Nucleus accumbens (tissue), 56 donors: ENCODE data around the gene TCAF1.
"Not testable (repeated sequence)": the region's sequence is repeated elsewhere in the genome, so short reads cannot be mapped to it uniquely, and the experiment has no call there.

ENCODE experiments used
- DNase-seq, 56 donors: peaks; one replicate each; lab custom pipeline; 2025; lab: John Stamatoyannopoulos, UW

TCAF1 gene

DNA sequence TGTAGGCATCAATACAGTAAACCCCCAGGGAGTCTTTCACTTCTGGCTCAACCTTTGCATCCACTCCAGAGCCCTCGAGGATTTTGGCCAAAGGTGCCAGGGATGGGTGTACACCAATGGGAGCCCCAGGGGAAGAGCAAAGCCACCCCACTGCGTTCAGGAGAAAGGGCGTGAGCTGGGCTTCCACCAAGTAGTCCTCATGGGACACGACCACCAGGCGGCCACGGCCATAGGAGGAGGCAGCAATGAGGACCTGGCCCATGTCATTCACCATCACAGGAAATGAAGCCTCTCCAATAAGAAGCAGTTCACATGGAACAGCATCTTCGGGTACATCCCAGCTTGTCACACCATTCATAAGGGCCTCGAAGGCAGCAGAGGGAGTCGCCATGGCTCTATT is 25.8 kb downstream of the TCAF1 start:
- no peak for DNase-seq

DNA sequence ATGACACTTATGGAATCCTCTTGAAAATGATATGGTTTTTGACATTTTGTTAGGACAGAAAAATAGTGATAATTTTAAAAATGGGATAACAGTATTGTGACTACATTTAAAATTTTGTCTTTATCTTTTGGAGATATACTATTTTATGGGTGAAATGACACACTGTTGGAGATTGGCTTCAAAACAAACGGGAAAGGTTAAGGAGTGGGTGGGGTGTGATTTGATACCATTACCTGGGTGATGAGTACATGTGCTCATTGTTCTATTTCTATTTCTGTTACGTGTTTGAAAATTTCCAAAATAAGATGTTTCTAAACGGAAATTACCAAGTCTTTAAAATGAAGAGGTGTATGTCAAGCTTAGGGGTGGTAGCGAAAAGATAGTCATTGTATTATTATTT is 28.7 kb downstream of the TCAF1 start:
- not testable (repeated sequence) for DNase-seq

DNA sequence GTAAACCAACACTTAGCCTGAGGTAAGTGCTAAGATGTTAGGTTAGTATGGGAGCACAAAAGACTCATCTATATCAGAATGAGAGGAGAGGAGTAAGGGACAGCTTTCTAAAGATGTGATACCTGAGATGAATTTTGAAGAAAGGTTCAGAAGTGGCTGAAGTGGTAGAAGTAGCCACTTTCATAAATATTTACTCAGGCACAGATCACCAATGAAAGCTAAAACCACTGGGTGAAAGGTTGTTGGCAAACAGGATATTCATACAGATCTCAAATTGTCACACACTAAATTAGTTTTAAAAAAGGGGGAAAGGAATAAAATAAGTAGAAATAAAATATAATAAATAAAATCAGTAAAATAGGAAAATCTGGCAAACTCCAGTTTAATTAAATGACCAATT is 30.4 kb downstream of the TCAF1 start:
- DNase-seq, result not testable (repeated sequence)

DNA sequence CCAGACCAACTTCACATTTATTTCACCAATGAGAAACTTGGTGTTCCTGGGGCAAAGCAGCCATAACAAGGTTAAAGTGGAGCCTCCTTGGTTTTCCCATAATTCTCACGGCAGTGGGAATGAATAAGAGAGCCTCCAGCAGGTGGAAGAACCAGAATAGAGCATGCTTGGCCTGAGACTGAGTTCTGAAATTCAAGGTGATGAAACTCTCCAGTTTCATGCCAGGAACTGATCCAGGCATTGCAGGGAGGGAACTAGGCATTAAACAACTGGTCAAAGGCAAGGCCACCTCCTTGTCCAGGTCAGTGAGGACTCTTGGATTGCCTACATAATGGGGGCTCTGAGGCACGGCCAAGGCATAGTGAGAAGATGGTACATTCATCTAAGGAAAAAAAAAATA is 44.0 kb downstream of the TCAF1 start:
- DNase-seq, result not testable (repeated sequence)

DNA sequence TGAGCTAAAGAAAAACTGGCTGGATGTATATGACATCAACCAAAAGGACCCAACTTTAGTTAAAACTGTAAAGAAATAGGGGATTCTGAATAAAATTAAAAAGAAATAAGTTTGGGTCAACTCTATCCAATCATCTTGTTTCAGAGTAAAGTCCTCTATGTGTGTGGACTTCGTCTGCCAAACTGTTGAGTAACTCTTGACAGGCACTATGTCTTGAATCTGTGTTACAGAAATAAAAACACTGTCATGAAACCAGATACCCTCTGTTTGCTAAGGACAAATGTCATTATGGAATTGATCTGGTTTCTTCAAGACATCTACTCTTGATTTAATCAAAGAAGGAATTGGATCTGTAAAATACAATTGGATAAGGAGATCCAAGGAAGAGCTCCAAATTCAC is 46.5 kb downstream of the TCAF1 start:
- not testable (repeated sequence) for DNase-seq

DNA sequence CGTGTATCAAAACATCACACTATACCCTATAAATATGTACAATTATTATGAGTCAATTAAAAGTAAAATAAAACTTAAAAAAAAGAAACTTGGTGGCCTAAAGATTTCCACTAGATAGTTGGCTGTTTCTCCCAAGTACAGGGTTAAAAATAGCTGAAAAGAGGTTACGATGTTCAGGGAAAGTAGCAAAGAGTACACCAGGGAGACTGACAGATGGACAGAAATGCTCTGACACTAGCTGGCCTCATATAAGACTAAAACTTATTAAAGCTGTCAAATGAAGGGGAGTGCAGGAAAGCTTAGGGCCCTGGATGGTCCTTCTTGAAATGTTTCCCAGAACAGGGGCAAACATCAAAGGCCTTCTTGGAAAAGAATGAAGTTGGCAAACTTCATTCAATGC is 51.3 kb downstream of the TCAF1 start:
- DNase-seq, result no peak

DNA sequence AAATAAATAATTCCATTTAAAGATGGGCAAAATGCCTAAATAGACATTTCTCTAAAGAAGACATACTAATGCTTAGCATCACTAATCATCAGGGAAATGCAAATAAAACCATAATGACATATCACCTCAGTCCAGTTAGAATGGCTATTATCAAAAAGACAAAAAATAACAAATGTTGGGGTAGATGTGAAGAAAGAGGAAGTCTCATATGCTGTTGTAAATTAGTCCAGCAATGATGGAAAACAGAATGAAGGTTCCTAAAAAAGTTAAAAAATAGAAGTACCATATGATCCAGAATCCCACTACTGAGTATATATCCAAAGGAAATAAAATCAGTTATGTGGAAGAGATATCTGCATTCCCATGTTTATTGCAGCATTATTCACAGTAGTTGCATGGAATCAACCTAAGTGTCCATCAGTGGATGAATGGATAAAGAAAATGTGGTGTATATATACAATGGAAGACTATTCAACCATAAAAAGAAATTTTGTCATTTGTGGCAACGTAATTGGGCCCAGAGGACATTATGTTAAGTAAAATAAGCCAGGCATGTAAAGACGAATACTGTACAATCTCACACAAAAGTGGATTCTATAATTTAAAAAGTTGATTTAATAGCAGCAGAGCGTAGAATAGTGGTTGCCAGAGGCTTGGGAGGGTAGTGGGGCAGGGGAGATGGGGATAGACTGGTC is 52.0 kb downstream of the TCAF1 start:
- DNase-seq, result no peak

DNA sequence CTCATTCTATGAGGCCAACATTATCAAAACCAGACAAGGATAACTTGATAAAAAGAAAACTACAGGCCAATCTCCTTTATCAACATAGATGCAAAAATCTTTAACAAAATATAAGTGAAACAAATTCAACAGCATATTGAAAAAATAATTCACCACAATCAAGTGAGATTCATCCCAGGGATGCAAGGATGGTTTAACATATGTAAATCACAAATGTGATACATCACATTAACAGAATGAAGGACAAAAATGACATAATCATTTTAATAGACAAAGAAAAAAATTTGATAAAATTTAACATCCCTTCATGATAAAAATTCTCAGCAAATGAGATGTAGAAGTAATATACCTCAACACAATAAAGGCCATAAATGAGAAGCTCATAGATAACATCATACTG is 53.8 kb downstream of the TCAF1 start:
- DNase-seq, result no peak

DNA sequence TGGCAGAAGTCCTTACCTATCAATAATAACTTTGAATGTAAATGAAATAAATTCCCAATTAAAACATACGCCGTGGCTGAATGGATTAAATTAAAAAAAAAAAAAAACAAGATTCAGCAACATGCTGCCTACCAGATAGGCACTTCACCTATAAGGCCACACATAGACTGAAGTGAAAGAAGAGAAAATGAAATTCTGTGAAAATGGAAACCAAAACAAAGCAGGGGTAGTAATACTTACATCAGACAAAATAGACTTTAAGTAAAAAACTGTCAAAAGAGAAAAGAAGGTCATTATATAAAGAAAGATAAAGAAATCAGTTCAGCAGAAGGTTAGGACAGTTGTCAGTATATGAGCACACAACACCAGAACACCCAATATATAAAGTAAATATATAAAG is 55.3 kb downstream of the TCAF1 start:
- no peak for DNase-seq

DNA sequence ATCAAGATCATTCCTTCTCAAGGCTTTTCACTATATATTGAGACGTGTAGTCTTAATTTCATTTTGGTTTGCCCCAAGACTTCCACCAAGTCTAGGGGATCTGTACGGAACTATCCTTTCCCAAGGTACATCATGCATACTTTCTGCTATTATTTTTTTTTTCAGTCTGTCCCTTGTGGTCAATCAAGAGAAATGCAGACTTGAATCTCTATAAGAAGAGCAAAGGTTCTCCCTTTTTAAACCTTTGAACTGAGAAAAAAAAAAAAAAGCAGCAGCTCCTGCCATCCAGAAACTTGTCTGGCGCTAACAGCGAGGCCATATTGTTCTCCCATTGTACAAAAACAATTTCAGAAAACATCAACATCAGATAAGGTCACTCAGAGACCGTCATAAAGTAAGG is 60.3 kb downstream of the TCAF1 start:
- not testable (repeated sequence) for DNase-seq

DNA sequence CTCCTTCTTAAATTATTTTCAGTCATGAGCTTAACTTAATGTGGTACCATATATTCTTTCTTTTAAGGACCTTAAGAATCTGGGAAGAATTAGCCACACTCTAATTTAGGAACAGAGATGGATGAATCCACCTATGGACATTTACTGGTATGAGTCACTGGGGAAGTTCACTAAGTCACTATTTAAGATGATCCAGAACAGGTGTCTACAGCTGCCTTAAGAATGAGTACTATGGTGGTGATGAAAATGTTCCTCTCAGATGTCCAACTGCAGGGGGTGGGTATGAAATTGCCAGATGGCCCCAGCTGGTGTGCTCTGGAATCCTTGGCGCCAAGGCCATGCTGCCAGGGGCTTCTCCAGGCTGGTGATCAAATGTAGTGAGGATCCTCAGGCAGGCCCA is 61.9 kb downstream of the TCAF1 start:
- DNase-seq, result not testable (repeated sequence)

DNA sequence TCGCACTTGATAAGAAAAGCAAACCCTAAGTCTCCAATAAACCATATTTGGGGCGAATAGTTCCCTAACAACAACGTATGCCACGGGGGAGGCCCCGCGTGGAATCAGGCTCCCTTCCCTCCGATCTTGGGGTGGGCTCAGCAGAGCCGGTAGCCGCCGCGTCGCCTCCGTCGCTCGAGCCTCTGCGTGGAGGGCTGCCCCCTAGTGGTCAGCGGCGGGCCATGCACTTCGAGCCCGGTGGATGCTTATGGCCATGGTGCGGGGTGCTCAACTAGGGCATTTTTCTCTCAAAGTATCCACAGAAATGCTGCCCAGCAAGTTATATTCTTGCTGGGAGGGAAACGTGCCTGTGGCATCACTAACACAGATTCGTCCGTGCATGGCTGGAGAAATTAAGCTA is 64.8 kb downstream of the TCAF1 start:
- DNase-seq, result not testable (repeated sequence)

DNA sequence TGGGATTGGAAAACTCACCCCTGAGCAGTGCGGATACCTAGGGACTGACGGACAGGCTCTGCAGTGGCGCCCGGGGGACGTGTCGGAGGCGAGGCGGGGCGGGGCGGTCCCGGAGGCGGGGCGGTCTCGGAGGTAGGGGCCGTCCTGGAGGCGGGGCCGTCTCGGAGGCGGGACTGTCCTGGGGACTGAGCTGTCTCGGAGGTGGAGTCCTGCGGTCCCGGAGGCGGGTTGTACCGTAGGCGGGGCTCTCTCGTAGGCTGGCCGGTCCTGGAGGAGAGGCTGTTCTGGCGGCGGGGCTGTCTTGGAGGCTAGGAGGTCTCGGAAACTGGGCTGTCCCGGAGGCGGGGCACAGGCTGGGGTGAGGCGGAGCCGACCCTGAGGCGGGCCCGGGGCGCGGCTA is 65.4 kb downstream of the TCAF1 start:
- peak in 54 of 56 donors; percentile 16 to 90 (median 78) for DNase-seq

DNA sequence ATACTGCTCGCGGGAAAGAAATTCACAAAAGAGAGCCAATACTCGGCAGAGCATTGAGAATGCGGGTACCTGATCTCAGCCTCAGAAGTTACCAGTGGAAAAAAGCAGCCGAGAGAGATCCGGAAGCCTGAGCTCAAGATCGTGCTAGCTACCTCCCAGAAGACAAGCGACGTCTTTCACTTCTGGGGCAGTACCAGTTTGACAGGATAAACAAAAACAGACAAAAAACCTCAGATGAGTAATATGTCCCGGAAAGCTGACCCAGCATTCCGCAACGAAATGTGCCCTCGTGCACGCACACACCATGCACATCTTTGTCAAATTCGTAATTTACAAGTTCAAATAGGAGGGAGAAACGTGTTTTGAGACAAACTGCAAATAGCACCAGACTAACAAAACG is 65.9 kb downstream of the TCAF1 start:
- DNase-seq, result not testable (repeated sequence)

DNA sequence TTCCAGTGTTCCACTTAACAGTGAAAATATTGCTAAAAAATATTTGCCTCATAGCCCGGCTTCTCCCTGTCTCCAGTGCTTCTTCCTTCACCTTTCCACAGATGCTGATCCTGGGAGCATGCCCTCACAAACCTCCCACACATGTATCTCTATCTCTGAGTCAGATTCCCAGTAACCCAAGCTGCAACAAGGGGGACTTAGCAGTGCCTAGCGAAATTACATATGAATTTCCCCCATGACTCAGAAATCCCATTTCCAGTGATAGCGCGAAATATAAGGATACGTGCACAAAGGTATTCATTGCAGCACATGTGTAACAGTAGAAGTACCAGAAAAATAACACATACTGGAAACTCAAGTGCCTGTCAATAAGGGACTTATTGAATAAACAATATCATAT is 75.4 kb downstream of the TCAF1 start:
- not testable (repeated sequence) for DNase-seq

DNA sequence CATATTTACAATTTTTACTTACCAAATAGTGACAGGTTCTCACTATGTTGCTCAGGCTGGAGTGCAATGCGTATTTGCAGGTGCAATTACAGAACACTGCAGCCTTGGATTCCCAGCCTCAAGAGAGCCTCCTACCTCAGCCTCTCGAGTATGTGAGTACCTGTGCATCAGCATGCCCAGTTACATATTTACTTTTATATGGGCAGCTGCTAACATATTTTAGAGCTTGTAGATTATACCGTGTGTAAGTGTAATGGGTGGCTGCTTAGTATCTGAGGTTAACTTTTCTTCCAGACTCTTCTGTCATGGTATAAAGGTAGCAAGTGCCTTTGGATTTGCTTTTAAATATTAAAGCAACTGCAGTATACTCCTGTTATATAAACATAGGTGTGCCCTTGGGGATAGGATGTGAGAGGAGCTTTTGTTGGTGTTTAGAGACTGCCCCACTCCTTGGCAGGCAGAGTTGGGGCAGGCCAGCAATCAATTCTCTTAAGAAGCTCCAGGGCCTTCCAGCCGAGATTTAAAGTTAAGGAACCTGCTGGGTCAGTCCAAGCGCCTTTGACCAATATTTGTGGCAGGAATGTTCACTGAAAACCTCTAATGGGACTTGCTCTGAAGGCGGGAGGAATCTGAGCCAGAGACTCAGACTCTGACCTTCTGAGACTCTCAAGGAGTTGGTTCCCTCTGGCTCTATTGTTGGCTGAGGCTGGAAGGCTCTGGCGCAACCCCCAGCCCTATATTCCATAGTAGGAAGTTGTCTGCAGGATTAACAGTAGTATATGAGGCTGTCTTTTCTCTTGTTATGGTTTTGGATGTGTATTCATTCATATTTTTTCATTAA is 77.5 kb downstream of the TCAF1 start:
- DNase-seq, result not testable (repeated sequence)

DNA sequence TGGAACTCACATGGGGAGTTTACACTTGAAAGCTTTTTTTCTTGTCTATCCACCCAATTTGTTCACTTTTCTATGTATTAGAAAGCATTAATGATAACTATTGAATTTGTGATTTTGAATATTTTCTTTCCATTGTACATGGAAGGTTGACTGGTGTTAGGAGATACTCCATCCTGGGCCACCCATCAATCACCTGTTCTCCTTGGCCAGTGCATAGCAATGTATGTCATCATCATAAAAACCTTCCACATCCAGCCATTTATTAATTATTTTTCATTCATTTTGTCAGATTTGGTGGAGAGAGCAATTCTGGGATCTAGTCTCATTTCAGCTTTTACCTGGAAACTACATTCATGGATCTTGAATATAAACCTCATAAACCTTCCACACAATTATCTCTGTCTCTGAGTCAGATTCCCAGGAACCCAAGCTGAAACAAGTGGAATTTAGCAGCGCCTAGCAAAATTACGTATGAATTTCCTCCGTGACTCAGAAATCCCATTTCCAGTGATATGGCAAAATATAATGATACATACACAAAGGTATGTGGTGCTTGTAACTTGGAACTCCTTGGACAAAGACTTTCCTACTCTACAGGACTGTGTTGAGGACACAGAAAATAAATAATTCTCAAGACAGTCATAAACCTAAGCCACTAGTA is 78.2 kb downstream of the TCAF1 start:
- not testable (repeated sequence) for DNase-seq

DNA sequence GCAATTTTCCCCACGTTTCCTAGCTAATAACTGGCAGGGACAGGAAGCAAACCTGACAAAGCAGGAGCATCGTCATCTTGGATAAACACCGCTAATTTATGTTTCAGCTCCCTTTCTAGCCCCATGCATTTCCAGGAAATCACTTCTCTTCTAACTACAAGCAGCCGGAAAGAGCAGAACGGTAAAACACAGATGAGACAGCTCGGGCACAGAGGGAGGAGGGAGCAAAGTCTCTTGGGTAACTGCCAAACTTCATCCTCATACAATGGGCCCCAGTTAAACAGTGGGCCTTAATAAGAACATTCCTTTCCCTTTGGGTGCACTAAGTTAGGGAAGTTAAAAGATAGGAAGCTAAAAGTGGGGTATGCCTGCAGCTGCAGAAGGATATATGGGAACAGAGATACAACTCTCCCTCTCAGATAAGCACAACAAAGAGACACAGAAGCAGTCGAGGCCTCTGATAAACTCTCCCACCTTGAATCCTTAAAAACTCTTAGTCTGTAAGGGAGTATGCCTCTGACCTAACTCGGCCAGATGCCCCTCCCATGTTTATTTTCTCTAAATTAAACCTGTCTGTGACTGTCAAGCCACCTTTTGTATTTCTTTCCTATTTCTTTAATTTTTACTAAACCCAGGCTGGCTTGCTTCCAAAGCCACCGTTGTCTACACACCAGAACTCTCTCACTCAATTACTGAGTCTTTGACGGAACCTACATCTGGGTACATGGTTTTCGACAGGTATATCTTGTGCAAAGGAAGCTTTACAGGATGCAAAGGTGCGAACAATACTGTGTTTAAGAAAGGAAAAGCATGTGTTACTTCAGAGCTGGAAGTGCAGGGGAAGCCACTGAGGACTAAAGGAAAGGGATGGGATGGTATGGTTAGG is 80.3 kb downstream of the TCAF1 start:
- not testable (repeated sequence) for DNase-seq

DNA sequence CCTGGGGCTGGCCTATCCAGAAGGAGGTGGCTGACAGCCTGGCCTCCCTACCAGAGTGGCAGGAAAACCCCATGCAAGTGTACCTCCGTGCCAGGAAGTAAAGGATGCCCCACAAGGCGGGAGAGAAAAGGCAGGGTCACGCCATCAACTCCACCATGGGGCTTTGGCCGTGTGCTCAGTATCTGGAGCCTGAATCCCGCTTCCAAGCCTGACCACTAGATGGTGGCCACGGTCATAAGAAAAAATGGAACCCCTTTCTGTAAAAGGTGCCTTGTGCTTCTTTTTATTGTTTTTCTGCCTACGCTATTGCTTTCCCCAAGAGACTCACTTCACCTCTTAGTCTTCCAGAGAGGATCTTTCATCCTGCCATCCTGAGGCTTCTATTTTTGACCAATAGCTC is 84.1 kb downstream of the TCAF1 start:
- not testable (repeated sequence) for DNase-seq

DNA sequence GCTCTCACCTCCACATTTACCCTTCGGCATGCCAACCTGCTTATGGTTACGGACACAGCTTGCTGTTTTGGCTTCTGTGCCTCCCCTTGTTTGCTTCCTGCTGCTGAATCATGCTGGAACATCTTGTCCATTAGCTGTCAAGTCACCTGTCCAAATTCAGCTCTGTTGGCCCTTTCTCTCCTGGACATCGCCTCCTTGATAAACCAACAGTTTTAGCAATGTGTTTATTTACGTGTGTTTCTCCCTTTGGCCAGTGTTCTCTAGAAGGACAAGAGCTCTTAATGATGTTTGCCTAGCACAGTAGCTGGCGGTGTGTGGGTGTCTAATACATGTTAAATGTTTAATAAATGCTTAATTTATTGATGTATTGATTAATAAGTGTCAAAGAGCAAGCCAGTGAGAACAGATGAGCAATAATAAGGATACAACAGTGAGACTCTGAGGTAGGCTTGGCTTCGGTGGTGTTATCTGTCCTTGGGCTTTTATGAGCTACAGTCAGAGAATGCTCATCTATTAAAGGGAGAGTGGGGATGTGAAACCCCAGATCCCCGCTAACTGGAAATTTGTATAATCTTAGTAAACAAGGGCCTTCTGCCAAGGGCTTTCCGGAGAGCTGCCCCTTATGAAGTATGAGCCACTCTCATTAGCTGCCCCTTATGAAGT is 85.4 kb downstream of the TCAF1 start:
- DNase-seq, result not testable (repeated sequence)
